Activated naive CD8-positive, alpha-beta T cell treated with anti-CD3 and anti-CD28 coated beads for 36 hours (primary cell): Measurements from ENCODE around the gene AURKA. TPM values are rescaled to one million over a fixed set of nuclear protein-coding genes. Genes with fewer than 3 reads are reported as not detected.

Experiments used
- DNase-seq: peaks from one replicate; pipeline ENCODE4 v3.0.0; 2021
- H3K27ac Mint-ChIP-seq: one replicate; pipeline ENCODE4 v1.8.0; 2022; ENCODE audit warnings: mild to moderate bottlenecking, moderate library complexity, mixed read lengths
- H3K27me3 Mint-ChIP-seq: one replicate; pipeline ENCODE4 v1.8.0; 2022; ENCODE audit warnings: mild to moderate bottlenecking, mixed read lengths
- H3K36me3 Mint-ChIP-seq: one replicate; pipeline ENCODE4 v1.8.0; 2021; ENCODE audit warnings: mild to moderate bottlenecking, mixed read lengths
- H3K4me1 Mint-ChIP-seq: one replicate; pipeline ENCODE4 v1.8.0; 2021; ENCODE audit warnings: mixed read lengths
- H3K4me3 Mint-ChIP-seq: one replicate; pipeline ENCODE4 v1.8.0; 2022; ENCODE audit warnings: mild to moderate bottlenecking, moderate library complexity, mixed read lengths
- H3K9me3 Mint-ChIP-seq: one replicate; pipeline ENCODE4 v1.8.0; 2022; ENCODE audit warnings: mixed read lengths
- total RNA-seq, 2 experiments: library from RNA; stranded (reverse); gene quantifications; one replicate each; pipeline ENCODE4 v1.2.3, GENCODE V29; 2021

The AURKA gene
- total RNA-seq, 2 experiments from 2014 or later = 83.6 to 85.1 TPM

GRCh38 chr20:56363491-56363890, 28.5 kb downstream of the AURKA start:
- Mint-ChIP-seq H3K4me3 (no peak overlapping the region), H3K27ac (no peak overlapping the region)

GRCh38 chr20:56362833-56363413, 29.1 kb downstream of the AURKA start:
- no peak overlapping the region for H3K4me3 Mint-ChIP-seq
- peaks cover 3% of the 10 kb centered on the region for H3K36me3 Mint-ChIP-seq
- H3K9me3 Mint-ChIP-seq = no peaks in the 10 kb centered on the region
- no peak overlapping the region for H3K27ac Mint-ChIP-seq
- peaks cover 16% of the 10 kb centered on the region for H3K4me1 Mint-ChIP-seq
- no peaks in the 10 kb centered on the region for H3K27me3 Mint-ChIP-seq
- no peak for DNase-seq

More at GRCh38 chr20:56363491-56363890, 28.5 kb downstream of the AURKA start:
- no peaks in the 10 kb centered on the region for H3K27me3 Mint-ChIP-seq
- peaks cover 3% of the 10 kb centered on the region for H3K36me3 Mint-ChIP-seq
- peaks cover 11% of the 10 kb centered on the region for H3K4me1 Mint-ChIP-seq
- no peak for DNase-seq
- no peaks in the 10 kb centered on the region for H3K9me3 Mint-ChIP-seq

- DNase-seq = no peak
These were observed 30.1 kb downstream of the AURKA start for GRCh38 chr20:56361900-56362299.

GRCh38 chr20:56360908-56361205, 31.2 kb downstream of the AURKA start:
- Mint-ChIP-seq H3K9me3 (no peaks in the 10 kb centered on the region), H3K27me3 (no peaks in the 10 kb centered on the region), H3K36me3 (peaks cover under 1% of the 10 kb centered on the region), H3K4me3 (no peak overlapping the region), H3K4me1 (peaks cover 16% of the 10 kb centered on the region), H3K27ac (no peak overlapping the region)
- DNase-seq = no peak

More at GRCh38 chr20:56361900-56362299, 30.1 kb downstream of the AURKA start:
- no peaks in the 10 kb centered on the region for H3K27me3 Mint-ChIP-seq
- H3K9me3 Mint-ChIP-seq = no peaks in the 10 kb centered on the region
- H3K4me3 Mint-ChIP-seq = no peak overlapping the region
- H3K4me1 Mint-ChIP-seq = peaks cover 16% of the 10 kb centered on the region
- H3K27ac Mint-ChIP-seq = no peak overlapping the region
- H3K36me3 Mint-ChIP-seq = peaks cover 3% of the 10 kb centered on the region

GRCh38 chr20:56360133-56360907, 31.7 kb downstream of the AURKA start:
- DNase-seq = no peak

GRCh38 chr20:56359212-56360132, 32.5 kb downstream of the AURKA start:
- no peaks in the 10 kb centered on the region for H3K27me3 Mint-ChIP-seq
- peak overlapping the region; percentile 56 for H3K27ac Mint-ChIP-seq
- peak; percentile 17 for DNase-seq
- H3K36me3 Mint-ChIP-seq = no peaks in the 10 kb centered on the region
- H3K4me3 Mint-ChIP-seq = peak overlapping the region; percentile 83
- no peaks in the 10 kb centered on the region for H3K9me3 Mint-ChIP-seq
- peaks cover 16% of the 10 kb centered on the region for H3K4me1 Mint-ChIP-seq

More at GRCh38 chr20:56360133-56360907, 31.7 kb downstream of the AURKA start:
- peak overlapping the region; percentile 83 for H3K4me3 Mint-ChIP-seq
- H3K4me1 Mint-ChIP-seq = peaks cover 16% of the 10 kb centered on the region
- H3K9me3 Mint-ChIP-seq = no peaks in the 10 kb centered on the region
- no peaks in the 10 kb centered on the region for H3K27me3 Mint-ChIP-seq
- no peak overlapping the region for H3K27ac Mint-ChIP-seq
- no peaks in the 10 kb centered on the region for H3K36me3 Mint-ChIP-seq

GRCh38 chr20:56358600-56359211, 33.3 kb downstream of the AURKA start, which contains the start of gene FAM210B:
Gene FAM210B (plus strand): TSS chr20:56358974. CDS start chr20:56359006, 32 bp downstream.
- Mint-ChIP-seq H3K27ac (peak within 1 kb of the TSS; percentile 56), H3K4me3 (peak within 1 kb of the TSS; percentile 83), H3K9me3 (no peaks in the 10 kb centered on the region), H3K27me3 (no peaks in the 10 kb centered on the region), H3K36me3 (no peaks in the 10 kb centered on the region), H3K4me1 (peaks cover 16% of the 10 kb centered on the region)
- peak; percentile 88 for DNase-seq

GRCh38 chr20:56358070-56358469, 33.9 kb downstream of the AURKA start:
- peak overlapping the region; percentile 66 for H3K4me3 Mint-ChIP-seq
- no peaks in the 10 kb centered on the region for H3K9me3 Mint-ChIP-seq
- H3K27me3 Mint-ChIP-seq = no peaks in the 10 kb centered on the region
- H3K36me3 Mint-ChIP-seq = no peaks in the 10 kb centered on the region
- H3K4me1 Mint-ChIP-seq = peaks cover 16% of the 10 kb centered on the region
- no peak for DNase-seq
- H3K27ac Mint-ChIP-seq = no peak overlapping the region

GRCh38 chr20:56353356-56353755, 38.7 kb downstream of the AURKA start:
- peaks cover 10% of the 10 kb centered on the region for H3K27me3 Mint-ChIP-seq
- peaks cover 3% of the 10 kb centered on the region for H3K4me1 Mint-ChIP-seq
- no peak overlapping the region for H3K27ac Mint-ChIP-seq
- no peak overlapping the region for H3K4me3 Mint-ChIP-seq
- no peaks in the 10 kb centered on the region for H3K36me3 Mint-ChIP-seq
- DNase-seq = no peak
- H3K9me3 Mint-ChIP-seq = no peaks in the 10 kb centered on the region

GRCh38 chr20:56352345-56353055, 39.5 kb downstream of the AURKA start:
- Mint-ChIP-seq H3K4me1 (no peaks in the 10 kb centered on the region), H3K4me3 (no peak overlapping the region), H3K27me3 (peaks cover 17% of the 10 kb centered on the region), H3K9me3 (no peaks in the 10 kb centered on the region), H3K27ac (no peak overlapping the region), H3K36me3 (no peaks in the 10 kb centered on the region)
- DNase-seq = no peak

- Mint-ChIP-seq H3K9me3 (no peaks in the 10 kb centered on the region), H3K27me3 (peaks cover 25% of the 10 kb centered on the region), H3K4me1 (no peaks in the 10 kb centered on the region), H3K27ac (no peak overlapping the region), H3K36me3 (no peaks in the 10 kb centered on the region), H3K4me3 (no peak overlapping the region)
- no peak for DNase-seq
These were observed 41.2 kb downstream of the AURKA start for GRCh38 chr20:56350842-56351241.

- peaks cover under 1% of the 10 kb centered on the region for H3K4me1 Mint-ChIP-seq
- H3K27me3 Mint-ChIP-seq = peaks cover 46% of the 10 kb centered on the region
- no peak overlapping the region for H3K27ac Mint-ChIP-seq
These were observed 43.3 kb downstream of the AURKA start for GRCh38 chr20:56348746-56349145.

GRCh38 chr20:56348305-56348693, 43.7 kb downstream of the AURKA start:
- peaks cover 51% of the 10 kb centered on the region for H3K27me3 Mint-ChIP-seq
- H3K4me3 Mint-ChIP-seq = no peak overlapping the region
- H3K4me1 Mint-ChIP-seq = peaks cover 3% of the 10 kb centered on the region
- no peaks in the 10 kb centered on the region for H3K9me3 Mint-ChIP-seq
- H3K27ac Mint-ChIP-seq = no peak overlapping the region
- H3K36me3 Mint-ChIP-seq = no peaks in the 10 kb centered on the region
- no peak for DNase-seq

More at GRCh38 chr20:56348746-56349145, 43.3 kb downstream of the AURKA start:
- no peak overlapping the region for H3K4me3 Mint-ChIP-seq
- DNase-seq = no peak
- H3K9me3 Mint-ChIP-seq = no peaks in the 10 kb centered on the region
- no peaks in the 10 kb centered on the region for H3K36me3 Mint-ChIP-seq

- Mint-ChIP-seq H3K4me3 (no peak overlapping the region), H3K27ac (no peak overlapping the region), H3K4me1 (peaks cover 3% of the 10 kb centered on the region), H3K36me3 (no peaks in the 10 kb centered on the region), H3K27me3 (peaks cover 56% of the 10 kb centered on the region), H3K9me3 (no peaks in the 10 kb centered on the region)
- DNase-seq = no peak
These were observed 44.2 kb downstream of the AURKA start for GRCh38 chr20:56347628-56348304.
